H1 (cell line): ENCODE data around the gene NACA. TPM values are rescaled to one million over a fixed set of nuclear protein-coding genes. Genes with fewer than 3 reads are reported as not detected.

Experiments used
- ASH2L ChIP-seq: fragments of 200-600, 300-600 bp; sonication (generic); IDR thresholded peaks from one replicate; pipeline ENCODE4 v1.7.1; 2017; ENCODE audit warnings: low read length
- JUND ChIP-seq: IDR thresholded peaks from 2 replicates; pipeline ENCODE4 v1.6.1; 2011; ENCODE audit warnings: mild to moderate bottlenecking, improper control_type of control experiment, low read length
- KDM1A ChIP-seq: fragments of 200-600, 300-600 bp; sonication (generic); IDR thresholded peaks from 2 replicates; pipeline ENCODE4 v1.7.1; 2016; ENCODE audit warnings: mild to moderate bottlenecking, low read length, borderline replicate concordance
- KDM4A ChIP-seq: IDR thresholded peaks from one replicate; pipeline ENCODE4 v1.7.1; 2012; ENCODE audit warnings: low read depth, mild to moderate bottlenecking, moderate library complexity, low read length, inconsistent platforms; ENCODE audit not compliant: severe bottlenecking
- SP1 ChIP-seq: IDR thresholded peaks from 2 replicates; pipeline ENCODE4 v1.6.1; 2011; ENCODE audit warnings: low read depth, low read length
- SRF ChIP-seq: IDR thresholded peaks from 2 replicates; pipeline ENCODE4 v1.6.1; 2011; ENCODE audit warnings: mild to moderate bottlenecking, low read depth, low read length, moderate library complexity
- polyA plus RNA-seq, 7 experiments: library from polyadenylated mRNA; depleted of rRNA in 3 of 7; stranded (reverse) in 5 of 7; unstranded in 2 of 7; fragments of >200 nt in 5 of 7; fragments of 200-250 nt in 2 of 7; gene quantifications; 1 replicate in 5 of 7; 2 replicates in 1 of 7; 4 replicates in 1 of 7; pipeline versions ENCODE4 v1.2.1 to v1.2.3, GENCODE V29; 2011 to 2013; ENCODE audit warnings: missing spikeins in 2 of 7, mixed read lengths in 2 of 7
- total RNA-seq: library from RNA; stranded (reverse); fragmentation: NEBNext Ultra II Directional; extraction: Animal tissue kit (Norgen Biotek cat#: 25700); gene quantifications from 2 replicates; pipeline ENCODE4 v1.2.1, GENCODE V29; 2021

Gene NACA
- total and polyA plus RNA-seq, 2 of the 8 experiments (the other 6 are each of a cell fraction or from before 2014, with no cell fraction given) = 511 to 1,063 TPM

- TF ChIP-seq JUND (no peak), SP1 (no peak), SRF (no peak), KDM4A (no peak), KDM1A (no peak), ASH2L (no peak)
Measured at GRCh38 chr12:56682323-56682722, 42.8 kb downstream of the NACA start (continued).
